IMR-90 (cell line): ENCODE measurements around the gene PCDHB12. TPM values are rescaled to one million over a fixed set of nuclear protein-coding genes. Genes with fewer than 3 reads are reported as not detected.
"Not testable (repeated sequence)": the region's sequence is repeated elsewhere in the genome, so short reads cannot be mapped to it uniquely, and the experiment has no call there.

ENCODE experiments used
- ATAC-seq: fragments of 200-7000 bp; cut with Tn5 transposase; 2 replicates; pipeline ENCODE4 v1.9.1; 2020; ENCODE audit warnings: low read depth, mild to moderate bottlenecking, moderate library complexity
- BruUV-seq: library from RNA; stranded (reverse); fragments of 400-500 nt; replicated peaks from 2 replicates; lab custom pipeline; 2021; lab: Mats Ljungman, UMichigan
- CTCF ChIA-PET: fragments of 300-600 bp; formaldehyde crosslinking; extraction: SDS; loops from one replicate; lab custom pipeline; 2021; ENCODE audit warnings: antibody characterized with exemption; lab: Yijun Ruan, JAX
- POLR2A ChIA-PET: fragments of 300-600 bp; sonication (Branson Sonifier 250); formaldehyde crosslinking; loops from one replicate; lab custom pipeline; 2022; ENCODE audit warnings: antibody characterized with exemption; ENCODE audit not compliant: unreplicated experiment; lab: Charles Lee
- DNase-seq: peaks from one replicate; pipeline ENCODE4 v3.0.0; 2013
- H2AFZ ChIP-seq: replicated peaks from 2 replicates; pipeline ENCODE3; 2013; ENCODE audit warnings: low read length, mild to moderate bottlenecking; ENCODE audit not compliant: poor library complexity
- H2AK5ac ChIP-seq: 2 replicates; pipeline ENCODE4 v1.6.1; 2013; ENCODE audit warnings: low read depth, low read length, inconsistent platforms
- H2AK9ac ChIP-seq: replicated peaks from 2 replicates; pipeline ENCODE3; 2013; ENCODE audit warnings: mild to moderate bottlenecking, low read depth, low read length, moderate library complexity; ENCODE audit not compliant: poor library complexity
- H2BK120ac ChIP-seq: 2 replicates; pipeline ENCODE4 v1.6.1; 2013; ENCODE audit warnings: low read depth, low read length, inconsistent platforms
- H2BK15ac ChIP-seq: 3 replicates; pipeline ENCODE4 v1.6.1; 2013; ENCODE audit warnings: low read depth, low read length, inconsistent platforms
- H2BK20ac ChIP-seq: 2 replicates; pipeline ENCODE4 v1.6.1; 2013; ENCODE audit warnings: low read depth, mild to moderate bottlenecking, inconsistent platforms, low read length, moderate library complexity
- H2BK5ac ChIP-seq: 2 replicates; pipeline ENCODE4 v1.6.1; 2013; ENCODE audit warnings: mild to moderate bottlenecking, low read depth, low read length, inconsistent platforms; ENCODE audit not compliant: poor library complexity, severe bottlenecking
- H3K14ac ChIP-seq: replicated peaks from 2 replicates; pipeline ENCODE4 v1.6.1; 2013; ENCODE audit warnings: low read depth, low read length, inconsistent platforms
- H3K18ac ChIP-seq: 2 replicates; pipeline ENCODE4 v1.6.1; 2013; ENCODE audit warnings: low read depth, low read length, control low read depth
- H3K23ac ChIP-seq: 2 replicates; pipeline ENCODE4 v1.6.1; 2013; ENCODE audit warnings: low read depth, low read length, inconsistent platforms
- H3K27ac ChIP-seq: 2 replicates; pipeline ENCODE4 v1.5.1; 2013; ENCODE audit warnings: mild to moderate bottlenecking, control low read depth, low read length; ENCODE audit not compliant: insufficient read depth
- H3K27me3 ChIP-seq: 2 replicates; pipeline ENCODE4 v1.6.1; 2013; ENCODE audit warnings: low read length; ENCODE audit not compliant: control insufficient read depth, insufficient read depth
- H3K36me3 ChIP-seq: 2 replicates; pipeline ENCODE4 v1.6.1; 2013; ENCODE audit warnings: low read length, mixed read lengths; ENCODE audit not compliant: control insufficient read depth, insufficient read depth
- H3K4ac ChIP-seq: 2 replicates; pipeline ENCODE4 v1.6.1; 2013; ENCODE audit warnings: low read depth, low read length, inconsistent platforms
- H3K4me1 ChIP-seq: 2 replicates; pipeline ENCODE4 v1.6.1; 2013; ENCODE audit warnings: low read length, mixed read lengths; ENCODE audit not compliant: control insufficient read depth, insufficient read depth
- H3K4me2 ChIP-seq: 2 replicates; pipeline ENCODE4 v1.6.1; 2013; ENCODE audit warnings: low read depth, mild to moderate bottlenecking, control low read depth, low read length, moderate library complexity
- H3K4me3 ChIP-seq: 2 replicates; pipeline ENCODE4 v1.5.1; 2013; ENCODE audit warnings: low read depth, mild to moderate bottlenecking, control low read depth, low read length, moderate library complexity; ENCODE audit not compliant: insufficient read depth
- H3K56ac ChIP-seq: 2 replicates; pipeline ENCODE4 v1.6.1; 2013; ENCODE audit warnings: low read length, inconsistent platforms; ENCODE audit not compliant: insufficient read depth; ENCODE audit errors: extremely low read depth
- H3K79me1 ChIP-seq, 2 experiments: 2 replicates each; pipeline ENCODE4 v1.6.1; 2013; ENCODE audit warnings: low read length in 2 of 2, inconsistent platforms in 1 of 2, low read depth in 1 of 2
- H3K9ac ChIP-seq: 2 replicates; pipeline ENCODE4 v1.6.1; 2013; ENCODE audit warnings: low read depth, low read length, control low read depth
- H3K9me1 ChIP-seq: 2 replicates; pipeline ENCODE4 v1.6.1; 2013; ENCODE audit warnings: low read length, inconsistent platforms; ENCODE audit not compliant: insufficient read depth
- H3K9me3 ChIP-seq: 2 replicates; pipeline ENCODE4 v1.6.1; 2013; ENCODE audit warnings: low read length; ENCODE audit not compliant: control insufficient read depth, insufficient read depth
- H4K20me1 ChIP-seq: 2 replicates; pipeline ENCODE4 v1.6.1; 2013; ENCODE audit warnings: low read length, inconsistent platforms; ENCODE audit not compliant: insufficient read depth
- H4K5ac ChIP-seq: 2 replicates; pipeline ENCODE4 v1.6.1; 2013; ENCODE audit warnings: mild to moderate bottlenecking, low read depth, low read length, control low read depth
- H4K8ac ChIP-seq, 2 experiments: 2 replicates each; pipeline ENCODE4 v1.6.1; 2013; ENCODE audit warnings: low read depth in 2 of 2, low read length in 2 of 2, control low read depth in 1 of 2, inconsistent platforms in 1 of 2
- H4K91ac ChIP-seq: 2 replicates; pipeline ENCODE4 v1.6.1; 2013; ENCODE audit warnings: low read depth, low read length, inconsistent platforms; ENCODE audit not compliant: insufficient read depth
- WGBS, 2 experiments: methylation state at CpG; one replicate each; pipeline versions ENCODE4 v1.1.5 to v1.1.7; 2013; ENCODE audit warnings: missing lambda C conversion rate in 2 of 2; ENCODE audit not compliant: insufficient read length in 1 of 2; ENCODE audit errors: extremely low coverage in 2 of 2; 5-methylcytosine and 5-hydroxymethylcytosine counted together
- dilution Hi-C: fragments of 300-500 bp; cut with HindIII; formaldehyde crosslinking; loops from one replicate; pipeline ENCODE4 v1.14.3; 2018; ENCODE audit warnings: low sequenced_read_pairs; ENCODE audit not compliant: unreplicated experiment
- in situ Hi-C: fragments of 300-500 bp; cut with MboI; formaldehyde crosslinking; loops from 3 replicates; pipeline ENCODE4 v1.14.3; 2019; ENCODE audit warnings: low sequenced_read_pairs, inconsistent platforms, mixed read lengths
- intact Hi-C: fragments of 100-400 bp; cut with micrococcal nuclease; formaldehyde crosslinking; loops from 2 replicates; pipeline ENCODE4 v1.10.0; 2022
- polyA plus RNA-seq, 3 experiments: library from polyadenylated mRNA; depleted of rRNA; stranded (reverse); fragments of >200 nt; gene quantifications; 2 replicates each; pipeline ENCODE4 v1.2.3, GENCODE V29; 2012; ENCODE audit warnings: low replicate concordance in 1 of 3
- total RNA-seq: library from RNA; depleted of rRNA; stranded (reverse); fragments of >200 nt; gene quantifications from 2 replicates; pipeline ENCODE4 v1.2.3, GENCODE V29; 2012

The PCDHB12 gene
- total and polyA plus RNA-seq, 2 of the 4 experiments (the other 2 are of a cell fraction): 0.09 to 0.18 TPM

- dilution Hi-C loops, H3K9me3 ChIP-seq, CTCF ChIA-PET, H3K18ac ChIP-seq, H4K91ac ChIP-seq, DNase-seq, H4K5ac ChIP-seq, H3K9ac ChIP-seq, intact Hi-C loops, H3K9me1 ChIP-seq, POLR2A ChIA-PET, H2BK20ac ChIP-seq, H2BK5ac ChIP-seq, H2AFZ ChIP-seq, H4K8ac ChIP-seq, H2BK120ac ChIP-seq, H3K4me1 ChIP-seq, H2AK9ac ChIP-seq, H3K27ac ChIP-seq, ATAC-seq, H3K56ac ChIP-seq, H3K36me3 ChIP-seq, H3K79me1 ChIP-seq, BruUV-seq, H3K23ac ChIP-seq, H3K27me3 ChIP-seq, H3K14ac ChIP-seq, H3K4me3 ChIP-seq, in situ Hi-C loops, H4K20me1 ChIP-seq, H3K4ac ChIP-seq, H2AK5ac ChIP-seq, H3K4me2 ChIP-seq, H2BK15ac ChIP-seq: not testable (repeated sequence)
- 14% methylated on average over 7 of the region's 37 CpGs; no CpG with 5 or more reads in 1 of the 2 experiments for WGBS, 2 experiments
These were observed 14.2 kb upstream of the PCDHB12 start for GRCh38 chr5:141194332-141194731.
